PC-9 (cell line): ENCODE results near the gene TRIO. TPM values are rescaled to one million over a fixed set of nuclear protein-coding genes. Genes with fewer than 3 reads are reported as not detected.

Experiments
- BruUV-seq: library from RNA; stranded (reverse); fragments of 400-500 nt; replicated peaks from 2 replicates; lab custom pipeline; 2021; lab: Mats Ljungman, UMichigan
- CTCF ChIA-PET: fragments of 300-600 bp; sonication (Branson Sonifier 250); formaldehyde crosslinking; loops from one replicate; lab custom pipeline; 2022; ENCODE audit warnings: antibody characterized with exemption; lab: Charles Lee
- POLR2A ChIA-PET: fragments of 300-600 bp; sonication (Branson Sonifier 250); formaldehyde crosslinking; loops from one replicate; lab custom pipeline; 2022; ENCODE audit warnings: antibody characterized with exemption; ENCODE audit not compliant: unreplicated experiment; lab: Charles Lee
- DNase-seq, 2 experiments: peaks; one replicate each; pipeline versions ENCODE4 v3.0.0 to v3.0.0-alpha.2; 2015 to 2022; ENCODE audit warnings: mixed read lengths in 1 of 2
- H2AFZ ChIP-seq: fragments of 200-600 bp; sonication (generic); 2 replicates; pipeline ENCODE4 v1.8.1; 2017; ENCODE audit warnings: antibody characterized with exemption
- H3F3A ChIP-seq: fragments of 200-600 bp; sonication (generic); 2 replicates; pipeline ENCODE4 v1.8.1; 2017; ENCODE audit warnings: antibody characterized with exemption, mild to moderate bottlenecking, low read depth; ENCODE audit not compliant: insufficient read depth
- H3K27ac ChIP-seq: fragments of 200-600 bp; sonication (generic); 2 replicates; pipeline ENCODE4 v1.6.1; 2016; ENCODE audit warnings: mixed run types
- H3K27me3 ChIP-seq: fragments of 200-600 bp; sonication (generic); 2 replicates; pipeline ENCODE4 v1.6.1; 2016; ENCODE audit warnings: low read depth, mixed run types; ENCODE audit not compliant: insufficient read depth
- H3K36me3 ChIP-seq: fragments of 200-600 bp; sonication (generic); 2 replicates; pipeline ENCODE4 v1.6.1; 2016; ENCODE audit warnings: low read depth, mixed run types
- H3K4me1 ChIP-seq: fragments of 200-600 bp; sonication (generic); replicated peaks from 2 replicates; pipeline ENCODE4 v1.6.1; 2016; ENCODE audit warnings: mixed run types; ENCODE audit not compliant: insufficient read depth
- H3K4me2 ChIP-seq: fragments of 200-600 bp; sonication (generic); 2 replicates; pipeline ENCODE4 v1.6.1; 2017; ENCODE audit warnings: mixed run types
- H3K4me3 ChIP-seq: fragments of 200-600 bp; sonication (generic); 2 replicates; pipeline ENCODE4 v1.6.1; 2016; ENCODE audit warnings: mixed run types
- H3K79me2 ChIP-seq: fragments of 200-600 bp; sonication (generic); 2 replicates; pipeline ENCODE4 v1.6.1; 2017; ENCODE audit warnings: low read depth, mixed run types
- H3K9me2 ChIP-seq: fragments of 200-600 bp; sonication (generic); 2 replicates; pipeline ENCODE4 v1.8.1; 2017; ENCODE audit warnings: mild to moderate bottlenecking; ENCODE audit not compliant: insufficient read depth
- H3K9me3 ChIP-seq: fragments of 200-600 bp; sonication (generic); 2 replicates; pipeline ENCODE4 v1.8.1; 2016; ENCODE audit warnings: low read depth; ENCODE audit not compliant: insufficient read depth
- H4K20me1 ChIP-seq: fragments of 200-600 bp; sonication (generic); 2 replicates; pipeline ENCODE4 v1.8.1; 2017; ENCODE audit not compliant: insufficient read depth
- CTCF ChIP-seq: fragments of 200-600 bp; sonication (generic); conservative IDR thresholded peaks from 2 replicates; pipeline ENCODE4 v1.6.1; 2017; ENCODE audit warnings: mixed run types, antibody characterized with exemption, mild to moderate bottlenecking, moderate library complexity
- EZH2 ChIP-seq: fragments of 200-600 bp; sonication (generic); IDR thresholded peaks from 2 replicates; pipeline ENCODE4 v1.8.0; 2017; ENCODE audit warnings: antibody characterized with exemption, low read depth
- intact Hi-C: fragments of 100-400 bp; cut with micrococcal nuclease; formaldehyde crosslinking; loops from one replicate; pipeline ENCODE4 v1.10.0; 2022; ENCODE audit not compliant: unreplicated experiment
- total RNA-seq: library from RNA; stranded (reverse); gene quantifications from 2 replicates; pipeline ENCODE4 v1.2.3, GENCODE V29; 2021

TRIO gene
- total RNA-seq, 1 experiment from 2014 or later = 596 TPM

DNA sequence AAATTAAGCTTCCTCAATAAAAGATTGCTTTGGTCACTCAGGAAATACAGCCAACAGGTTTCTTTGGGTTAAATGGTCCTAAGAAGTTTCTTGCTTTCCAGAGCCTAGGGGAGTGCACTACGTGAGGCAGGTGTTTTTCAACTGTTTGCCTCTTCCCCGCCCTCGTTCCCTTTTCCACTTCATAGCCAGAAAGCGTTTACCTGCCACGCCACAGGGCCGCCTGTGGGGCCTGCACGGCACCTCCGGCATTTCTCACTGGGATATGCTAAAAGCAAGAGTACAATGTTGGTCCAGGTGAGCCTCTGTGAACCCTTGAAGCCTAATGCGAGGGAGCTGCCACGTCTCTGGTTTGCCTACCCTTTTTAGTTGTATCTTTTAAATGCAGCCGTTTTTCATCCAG is 270.9 kb downstream of the TRIO start:
- intact Hi-C loops = no loop called here
- POLR2A ChIA-PET = interaction anchor here (0.5 kb wide), 1 partner anchor 19 kb away, joined by 3 read pairs; no protein-coding TSS in a partner anchor
- H4K20me1 ChIP-seq = no peaks in the 10 kb centered on the region; the same call in 1 of the 2 replicates
- H3K36me3 ChIP-seq = peaks cover 15% of the 10 kb centered on the region
- TF ChIP-seq CTCF (no peak), EZH2 (no peak)
- DNase-seq = no peak
- no peak overlapping the region for H3K4me3 ChIP-seq
- H3K9me3 ChIP-seq = no peaks in the 10 kb centered on the region
- CTCF ChIA-PET = no interaction called here
- no peak overlapping the region for H3K27ac ChIP-seq
- BruUV-seq = no TSS peak
- H3K4me2 ChIP-seq = no peak overlapping the region
- no peak overlapping the region for H2AFZ ChIP-seq
- H3F3A ChIP-seq = no peaks in the 10 kb centered on the region
- no peaks in the 10 kb centered on the region for H3K27me3 ChIP-seq
- no peaks in the 10 kb centered on the region for H3K9me2 ChIP-seq
- no peaks in the 10 kb centered on the region for H3K4me1 ChIP-seq
- no peaks in the 10 kb centered on the region for H3K79me2 ChIP-seq

- no peak overlapping the region for H3K4me2 ChIP-seq
- no peaks in the 10 kb centered on the region for H3K4me1 ChIP-seq
- BruUV-seq = no TSS peak
- H3F3A ChIP-seq = no peaks in the 10 kb centered on the region
- TF ChIP-seq EZH2 (no peak), CTCF (no peak)
- H3K9me3 ChIP-seq = no peaks in the 10 kb centered on the region
- H3K9me2 ChIP-seq = no peaks in the 10 kb centered on the region
- peaks cover 15% of the 10 kb centered on the region for H3K36me3 ChIP-seq
- H2AFZ ChIP-seq = no peak overlapping the region
- intact Hi-C loops = no loop called here
- no peaks in the 10 kb centered on the region for H3K79me2 ChIP-seq
- ChIA-PET POLR2A (no interaction called here), CTCF (no interaction called here)
- H4K20me1 ChIP-seq = no peaks in the 10 kb centered on the region; the same call in 1 of the 2 replicates
- no peak overlapping the region for H3K27ac ChIP-seq
- no peak overlapping the region for H3K4me3 ChIP-seq
- no peak for DNase-seq
- H3K27me3 ChIP-seq = no peaks in the 10 kb centered on the region
These were observed 271.5 kb downstream of the TRIO start for GRCh38 chr5:14414656-14415023.

DNA sequence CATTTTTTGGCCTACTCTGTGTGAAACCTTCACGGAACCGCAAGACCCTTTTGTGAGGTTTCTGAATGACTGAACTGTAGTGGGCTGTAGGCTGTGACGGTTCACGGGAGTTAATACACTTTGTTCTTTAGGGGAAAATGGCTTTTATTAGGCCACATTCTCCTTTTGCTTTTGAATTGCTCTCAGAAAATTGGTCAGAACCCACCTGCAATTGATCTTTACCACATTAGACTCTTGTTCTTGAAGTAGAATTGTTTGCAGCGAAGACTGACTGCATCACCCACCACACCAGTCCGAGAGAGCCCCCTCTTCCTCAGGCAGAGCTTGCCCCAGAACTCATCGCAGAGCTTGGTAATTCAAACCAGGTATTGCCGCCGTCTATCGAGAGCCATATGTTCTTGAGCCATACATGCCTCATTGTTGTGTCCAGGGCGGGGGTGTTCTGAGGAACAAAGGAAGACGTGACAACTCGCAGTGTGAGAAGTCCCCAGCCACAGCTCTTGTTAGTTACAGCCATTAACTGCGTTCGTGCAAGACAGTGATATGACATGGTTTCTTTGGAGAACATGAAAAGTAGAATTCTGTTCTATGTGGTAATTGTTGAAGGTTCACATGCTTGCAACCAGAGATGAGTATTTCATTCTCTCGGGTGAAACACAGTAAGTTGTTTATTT is 272.0 kb downstream of the TRIO start:
- Histone ChIP-seq H3K27me3 (no peaks in the 10 kb centered on the region), H3K4me2 (no peak overlapping the region)

More for the DNA sequence above, 272.0 kb downstream of the TRIO start:
- CTCF ChIA-PET = no interaction called here
- H3K79me2 ChIP-seq = no peaks in the 10 kb centered on the region
- BruUV-seq = no TSS peak
- peaks cover 17% of the 10 kb centered on the region for H3K36me3 ChIP-seq
- DNase-seq = no peak
- intact Hi-C loops = no loop called here
- TF ChIP-seq CTCF (no peak), EZH2 (no peak)
- H4K20me1 ChIP-seq = no peaks in the 10 kb centered on the region; the same call in 1 of the 2 replicates
- H3K9me3 ChIP-seq = no peaks in the 10 kb centered on the region
- H3K9me2 ChIP-seq = no peaks in the 10 kb centered on the region
- no peak overlapping the region for H3K27ac ChIP-seq
- H3K4me1 ChIP-seq = no peaks in the 10 kb centered on the region
- H2AFZ ChIP-seq = no peak overlapping the region
- H3K4me3 ChIP-seq = no peak overlapping the region
- POLR2A ChIA-PET = no interaction called here
- no peaks in the 10 kb centered on the region for H3F3A ChIP-seq
